IMR-90 (cell line): ENCODE results near the gene COPS2. TPM values are rescaled to one million over a fixed set of nuclear protein-coding genes. Genes with fewer than 3 reads are reported as not detected.

Source experiments
- ATAC-seq: fragments of 200-7000 bp; cut with Tn5 transposase; 2 replicates; pipeline ENCODE4 v1.9.1; 2020; ENCODE audit warnings: low read depth, mild to moderate bottlenecking, moderate library complexity
- BruUV-seq: library from RNA; stranded (reverse); fragments of 400-500 nt; replicated peaks from 2 replicates; lab custom pipeline; 2021; lab: Mats Ljungman, UMichigan
- CTCF ChIA-PET: fragments of 300-600 bp; formaldehyde crosslinking; extraction: SDS; loops from one replicate; lab custom pipeline; 2021; ENCODE audit warnings: antibody characterized with exemption; lab: Yijun Ruan, JAX
- POLR2A ChIA-PET: fragments of 300-600 bp; sonication (Branson Sonifier 250); formaldehyde crosslinking; loops from one replicate; lab custom pipeline; 2022; ENCODE audit warnings: antibody characterized with exemption; ENCODE audit not compliant: unreplicated experiment; lab: Charles Lee
- DNase-seq: peaks from one replicate; pipeline ENCODE4 v3.0.0; 2013
- H2AFZ ChIP-seq: replicated peaks from 2 replicates; pipeline ENCODE3; 2013; ENCODE audit warnings: low read length, mild to moderate bottlenecking; ENCODE audit not compliant: poor library complexity
- H2AK5ac ChIP-seq: 2 replicates; pipeline ENCODE4 v1.6.1; 2013; ENCODE audit warnings: low read depth, low read length, inconsistent platforms
- H2AK9ac ChIP-seq: replicated peaks from 2 replicates; pipeline ENCODE3; 2013; ENCODE audit warnings: mild to moderate bottlenecking, low read depth, low read length, moderate library complexity; ENCODE audit not compliant: poor library complexity
- H2BK120ac ChIP-seq: 2 replicates; pipeline ENCODE4 v1.6.1; 2013; ENCODE audit warnings: low read depth, low read length, inconsistent platforms
- H2BK15ac ChIP-seq: 3 replicates; pipeline ENCODE4 v1.6.1; 2013; ENCODE audit warnings: low read depth, low read length, inconsistent platforms
- H2BK20ac ChIP-seq: 2 replicates; pipeline ENCODE4 v1.6.1; 2013; ENCODE audit warnings: low read depth, mild to moderate bottlenecking, inconsistent platforms, low read length, moderate library complexity
- H2BK5ac ChIP-seq: 2 replicates; pipeline ENCODE4 v1.6.1; 2013; ENCODE audit warnings: mild to moderate bottlenecking, low read depth, low read length, inconsistent platforms; ENCODE audit not compliant: poor library complexity, severe bottlenecking
- H3K14ac ChIP-seq: replicated peaks from 2 replicates; pipeline ENCODE4 v1.6.1; 2013; ENCODE audit warnings: low read depth, low read length, inconsistent platforms
- H3K18ac ChIP-seq: 2 replicates; pipeline ENCODE4 v1.6.1; 2013; ENCODE audit warnings: low read depth, low read length, control low read depth
- H3K23ac ChIP-seq: 2 replicates; pipeline ENCODE4 v1.6.1; 2013; ENCODE audit warnings: low read depth, low read length, inconsistent platforms
- H3K27ac ChIP-seq: 2 replicates; pipeline ENCODE4 v1.5.1; 2013; ENCODE audit warnings: mild to moderate bottlenecking, control low read depth, low read length; ENCODE audit not compliant: insufficient read depth
- H3K27me3 ChIP-seq: 2 replicates; pipeline ENCODE4 v1.6.1; 2013; ENCODE audit warnings: low read length; ENCODE audit not compliant: control insufficient read depth, insufficient read depth
- H3K36me3 ChIP-seq: 2 replicates; pipeline ENCODE4 v1.6.1; 2013; ENCODE audit warnings: low read length, mixed read lengths; ENCODE audit not compliant: control insufficient read depth, insufficient read depth
- H3K4ac ChIP-seq: 2 replicates; pipeline ENCODE4 v1.6.1; 2013; ENCODE audit warnings: low read depth, low read length, inconsistent platforms
- H3K4me1 ChIP-seq: 2 replicates; pipeline ENCODE4 v1.6.1; 2013; ENCODE audit warnings: low read length, mixed read lengths; ENCODE audit not compliant: control insufficient read depth, insufficient read depth
- H3K4me2 ChIP-seq: 2 replicates; pipeline ENCODE4 v1.6.1; 2013; ENCODE audit warnings: low read depth, mild to moderate bottlenecking, control low read depth, low read length, moderate library complexity
- H3K4me3 ChIP-seq: 2 replicates; pipeline ENCODE4 v1.5.1; 2013; ENCODE audit warnings: low read depth, mild to moderate bottlenecking, control low read depth, low read length, moderate library complexity; ENCODE audit not compliant: insufficient read depth
- H3K56ac ChIP-seq: 2 replicates; pipeline ENCODE4 v1.6.1; 2013; ENCODE audit warnings: low read length, inconsistent platforms; ENCODE audit not compliant: insufficient read depth; ENCODE audit errors: extremely low read depth
- H3K79me1 ChIP-seq, 2 experiments: 2 replicates each; pipeline ENCODE4 v1.6.1; 2013; ENCODE audit warnings: low read length in 2 of 2, inconsistent platforms in 1 of 2, low read depth in 1 of 2
- H3K9ac ChIP-seq: 2 replicates; pipeline ENCODE4 v1.6.1; 2013; ENCODE audit warnings: low read depth, low read length, control low read depth
- H3K9me1 ChIP-seq: 2 replicates; pipeline ENCODE4 v1.6.1; 2013; ENCODE audit warnings: low read length, inconsistent platforms; ENCODE audit not compliant: insufficient read depth
- H3K9me3 ChIP-seq: 2 replicates; pipeline ENCODE4 v1.6.1; 2013; ENCODE audit warnings: low read length; ENCODE audit not compliant: control insufficient read depth, insufficient read depth
- H4K20me1 ChIP-seq: 2 replicates; pipeline ENCODE4 v1.6.1; 2013; ENCODE audit warnings: low read length, inconsistent platforms; ENCODE audit not compliant: insufficient read depth
- H4K5ac ChIP-seq: 2 replicates; pipeline ENCODE4 v1.6.1; 2013; ENCODE audit warnings: mild to moderate bottlenecking, low read depth, low read length, control low read depth
- H4K8ac ChIP-seq, 2 experiments: 2 replicates each; pipeline ENCODE4 v1.6.1; 2013; ENCODE audit warnings: low read depth in 2 of 2, low read length in 2 of 2, control low read depth in 1 of 2, inconsistent platforms in 1 of 2
- H4K91ac ChIP-seq: 2 replicates; pipeline ENCODE4 v1.6.1; 2013; ENCODE audit warnings: low read depth, low read length, inconsistent platforms; ENCODE audit not compliant: insufficient read depth
- BHLHE40 ChIP-seq: fragments of 150-350 bp; IDR thresholded peaks from 2 replicates; pipeline ENCODE4 v1.6.1; 2016; ENCODE audit warnings: mild to moderate bottlenecking, low read depth, low read length
- CHD1 ChIP-seq: IDR thresholded peaks from 2 replicates; pipeline ENCODE4 v1.6.1; 2012; ENCODE audit warnings: low read depth, low read length, improper control_type of control experiment
- FOS ChIP-seq: fragments of 150-350 bp; IDR thresholded peaks from 2 replicates; pipeline ENCODE4 v1.6.1; 2016; ENCODE audit warnings: low read depth, low read length
- MAFK ChIP-seq: IDR thresholded peaks from 2 replicates; pipeline ENCODE4 v1.6.1; 2012; ENCODE audit warnings: low read depth, low read length, improper control_type of control experiment
- MXI1 ChIP-seq: IDR thresholded peaks from 2 replicates; pipeline ENCODE4 v1.6.1; 2012; ENCODE audit warnings: low read depth, mild to moderate bottlenecking, low read length, moderate library complexity, borderline replicate concordance
- RCOR1 ChIP-seq: IDR thresholded peaks from 2 replicates; pipeline ENCODE4 v1.6.1; 2012; ENCODE audit warnings: mild to moderate bottlenecking, low read length, improper control_type of control experiment; ENCODE audit not compliant: insufficient replicate concordance
- SMC3 ChIP-seq: fragments of 150-350 bp; IDR thresholded peaks from 2 replicates; pipeline ENCODE4 v1.6.1; 2016; ENCODE audit warnings: low read depth, mild to moderate bottlenecking, antibody characterized with exemption, low read length, moderate library complexity
- WGBS, 2 experiments: methylation state at CpG; one replicate each; pipeline versions ENCODE4 v1.1.5 to v1.1.7; 2013; ENCODE audit warnings: missing lambda C conversion rate in 2 of 2; ENCODE audit not compliant: insufficient read length in 1 of 2; ENCODE audit errors: extremely low coverage in 2 of 2; 5-methylcytosine and 5-hydroxymethylcytosine counted together
- dilution Hi-C: fragments of 300-500 bp; cut with HindIII; formaldehyde crosslinking; loops from one replicate; pipeline ENCODE4 v1.14.3; 2018; ENCODE audit warnings: low sequenced_read_pairs; ENCODE audit not compliant: unreplicated experiment
- in situ Hi-C: fragments of 300-500 bp; cut with MboI; formaldehyde crosslinking; loops from 3 replicates; pipeline ENCODE4 v1.14.3; 2019; ENCODE audit warnings: low sequenced_read_pairs, inconsistent platforms, mixed read lengths
- intact Hi-C: fragments of 100-400 bp; cut with micrococcal nuclease; formaldehyde crosslinking; loops from 2 replicates; pipeline ENCODE4 v1.10.0; 2022
- polyA plus RNA-seq, 3 experiments: library from polyadenylated mRNA; depleted of rRNA; stranded (reverse); fragments of >200 nt; gene quantifications; 2 replicates each; pipeline ENCODE4 v1.2.3, GENCODE V29; 2012; ENCODE audit warnings: low replicate concordance in 1 of 3
- total RNA-seq: library from RNA; depleted of rRNA; stranded (reverse); fragments of >200 nt; gene quantifications from 2 replicates; pipeline ENCODE4 v1.2.3, GENCODE V29; 2012

The COPS2 gene
- total and polyA plus RNA-seq, 2 of the 4 experiments (the other 2 are of a cell fraction): 54.6 to 75.6 TPM

GRCh38 chr15:49152552-49153312 is 2.7 kb downstream of the COPS2 start (continued):
- TF ChIP-seq RCOR1: no peak
- TF ChIP-seq MAFK: no peak

GRCh38 chr15:49151831-49152230 is 3.6 kb downstream of the COPS2 start:
- dilution Hi-C loops: no loop called here
- Histone ChIP-seq H2BK15ac (no peak overlapping the region), H4K8ac (no peak overlapping the region), H2AFZ (no peak overlapping the region), H3K79me1 (peaks cover 5 to 40% of the 10 kb centered on the region in 2 experiments), H3K4me3 (no peak overlapping the region), H3K9me3 (no peaks in the 10 kb centered on the region), H4K5ac (no peak overlapping the region), H3K9ac (no peak overlapping the region), H2BK5ac (no peak overlapping the region), H3K4me1 (peaks cover 1% of the 10 kb centered on the region; the same call in 1 of the 2 replicates), H3K36me3 (no peaks in the 10 kb centered on the region; the same call in 1 of the 2 replicates), H2AK9ac (no peak overlapping the region), H3K9me1 (0 out of 2 replicates have a peak, but pooled peaks cover 2% of the 10 kb centered on the region), H4K91ac (no peak overlapping the region), H3K23ac (no peak overlapping the region), H3K4me2 (no peak overlapping the region), H4K20me1 (peaks cover 56% of the 10 kb centered on the region; the same call in 1 of the 2 replicates), H3K56ac (no peak overlapping the region), H3K27me3 (no peaks in the 10 kb centered on the region), H2AK5ac (no peak overlapping the region), H3K14ac (no peak overlapping the region), H3K4ac (no peak overlapping the region), H2BK20ac (no peak overlapping the region), H2BK120ac (no peak overlapping the region), H3K18ac (no peak overlapping the region), H3K27ac (no peak overlapping the region)
- ChIA-PET POLR2A (interaction anchor here (0.8 kb wide), 1 partner anchor 851 kb away, joined by 6 read pairs; no protein-coding TSS in a partner anchor), CTCF (no interaction called here)
- whole genome bisulfite sequencing, 2 experiments: no CpG with 5 or more reads among the region's 3 CpGs
- ATAC-seq (no peak), DNase-seq (no peak)
- TF ChIP-seq SMC3: no peak
- 0 out of 2 replicates have a peak, but pooled peaks have one; percentile 30 for TF ChIP-seq MAFK
- no peak for TF ChIP-seq BHLHE40
- no peak for TF ChIP-seq MXI1
- TF ChIP-seq CHD1: no peak
- no peak for TF ChIP-seq FOS
- in situ Hi-C loops: loop anchor here (5.0 kb wide), 1 partner anchor 285 kb away; no protein-coding TSS in a partner anchor
- BruUV-seq: no TSS peak
- intact Hi-C loops: loop anchor here (10.0 kb wide), 1 partner anchor 903 kb away; no protein-coding TSS in a partner anchor
